ENCODE results near the gene DAAM2.

Gene DAAM2

GRCh38 chr6:39886871-39887270 is 94.7 kb downstream of the DAAM2 start:
- no peak overlapping the region for H3K4me3 ChIP-seq (ENCODE audit: low read length)
- no peak for TF ChIP-seq ZNF274 (IDR thresholded peaks at IDR 0.05; ENCODE audit: low read depth, low read length)

- TF ChIP-seq ZNF274 (IDR thresholded peaks at IDR 0.05; ENCODE audit: low read depth, low read length): no peak
- no peak overlapping the region for H3K4me3 ChIP-seq (ENCODE audit: low read length)
Observed at GRCh38 chr6:39887692-39888450, 95.7 kb downstream of the DAAM2 start.

GRCh38 chr6:39889229-39889628 is 97.1 kb downstream of the DAAM2 start:
- TF ChIP-seq ZNF274 (IDR thresholded peaks at IDR 0.05; ENCODE audit: low read depth, low read length): no peak

GRCh38 chr6:39891353-39891752 is 99.2 kb downstream of the DAAM2 start:
- TF ChIP-seq ZNF274 (IDR thresholded peaks at IDR 0.05; ENCODE audit: low read depth, low read length): no peak
- no peak overlapping the region for H3K4me3 ChIP-seq (ENCODE audit: low read length)

More at GRCh38 chr6:39889229-39889628, 97.1 kb downstream of the DAAM2 start:
- no peak overlapping the region for H3K4me3 ChIP-seq (ENCODE audit: low read length)

- H3K4me3 ChIP-seq (ENCODE audit: low read length): no peak overlapping the region
- no peak for TF ChIP-seq ZNF274 (IDR thresholded peaks at IDR 0.05; ENCODE audit: low read depth, low read length)
Observed at GRCh38 chr6:39891976-39892375, 99.8 kb downstream of the DAAM2 start.

- TF ChIP-seq ZNF274 (IDR thresholded peaks at IDR 0.05; ENCODE audit: low read depth, low read length): no peak
- H3K4me3 ChIP-seq (ENCODE audit: low read length): no peak overlapping the region
Observed at GRCh38 chr6:39892490-39893129, 100.4 kb downstream of the DAAM2 start.

- no peak for TF ChIP-seq ZNF274 (IDR thresholded peaks at IDR 0.05; ENCODE audit: low read depth, low read length)
Observed at GRCh38 chr6:39893286-39893685, 101.1 kb downstream of the DAAM2 start.

GRCh38 chr6:39896701-39897100 is 104.5 kb downstream of the DAAM2 start:
- H3K4me3 ChIP-seq (ENCODE audit: low read length): no peak overlapping the region
- no peak for TF ChIP-seq ZNF274 (IDR thresholded peaks at IDR 0.05; ENCODE audit: low read depth, low read length)

More at GRCh38 chr6:39893286-39893685, 101.1 kb downstream of the DAAM2 start:
- no peak overlapping the region for H3K4me3 ChIP-seq (ENCODE audit: low read length)

GRCh38 chr6:39897698-39898097 is 105.5 kb downstream of the DAAM2 start:
- H3K4me3 ChIP-seq (ENCODE audit: low read length): no peak overlapping the region

GRCh38 chr6:39898625-39899024 is 106.4 kb downstream of the DAAM2 start:
- TF ChIP-seq ZNF274 (IDR thresholded peaks at IDR 0.05; ENCODE audit: low read depth, low read length): no peak
- H3K4me3 ChIP-seq (ENCODE audit: low read length): no peak overlapping the region

More at GRCh38 chr6:39897698-39898097, 105.5 kb downstream of the DAAM2 start:
- no peak for TF ChIP-seq ZNF274 (IDR thresholded peaks at IDR 0.05; ENCODE audit: low read depth, low read length)

- no peak overlapping the region for H3K4me3 ChIP-seq (ENCODE audit: low read length)
- no peak for TF ChIP-seq ZNF274 (IDR thresholded peaks at IDR 0.05; ENCODE audit: low read depth, low read length)
Observed at GRCh38 chr6:39899554-39900295, 107.5 kb downstream of the DAAM2 start.

GRCh38 chr6:39901116-39901655 is 109.0 kb downstream of the DAAM2 start:
- no peak for TF ChIP-seq ZNF274 (IDR thresholded peaks at IDR 0.05; ENCODE audit: low read depth, low read length)
- no peak overlapping the region for H3K4me3 ChIP-seq (ENCODE audit: low read length)

GRCh38 chr6:39901670-39902069 is 109.5 kb downstream of the DAAM2 start:
- H3K4me3 ChIP-seq (ENCODE audit: low read length): no peak overlapping the region

GRCh38 chr6:39902136-39902535 is 110.0 kb downstream of the DAAM2 start:
- TF ChIP-seq ZNF274 (IDR thresholded peaks at IDR 0.05; ENCODE audit: low read depth, low read length): no peak
- H3K4me3 ChIP-seq (ENCODE audit: low read length): no peak overlapping the region

More at GRCh38 chr6:39901670-39902069, 109.5 kb downstream of the DAAM2 start:
- no peak for TF ChIP-seq ZNF274 (IDR thresholded peaks at IDR 0.05; ENCODE audit: low read depth, low read length)
